Ascending aorta (tissue), 2 donors: ENCODE measurements around the gene ARHGAP26. TPM values are rescaled to one million over a fixed set of nuclear protein-coding genes. Genes with fewer than 3 reads are reported as not detected.

ENCODE experiments used
- DNase-seq, 2 donors: peaks; one replicate each; pipeline ENCODE4 v3.0.0-alpha.2; 2019; ENCODE audit warnings: low spot score in 2 of 2
- H3K27ac ChIP-seq, 2 donors: fragments of 200-600 bp; sonication (generic); one replicate each; pipeline ENCODE4 v1.5.1; 2016 to 2017; ENCODE audit warnings: mild to moderate bottlenecking in 1 of 2
- H3K27me3 ChIP-seq: fragments of 200-600 bp; sonication (generic); one replicate; pipeline ENCODE4 v1.5.1; 2017
- H3K36me3 ChIP-seq, 2 donors: fragments of 200-600 bp; sonication (generic); one replicate each; pipeline ENCODE4 v1.5.1; 2016
- H3K4me1 ChIP-seq, 2 donors: fragments of 200-600 bp; sonication (generic); one replicate each; pipeline ENCODE4 v1.5.1; 2016 to 2017; ENCODE audit warnings: mild to moderate bottlenecking in 1 of 2
- H3K4me3 ChIP-seq, 2 donors: fragments of 200-600 bp; sonication (generic); one replicate each; pipeline ENCODE4 v1.5.1; 2016 to 2017; ENCODE audit warnings: mild to moderate bottlenecking in 1 of 2
- H3K9me3 ChIP-seq, 2 donors: fragments of 200-600 bp; sonication (generic); one replicate each; pipeline ENCODE4 v1.5.1; 2016
- intact Hi-C: fragments of 100-400 bp; cut with DNase I; formaldehyde crosslinking; loops from one replicate; pipeline ENCODE4 v1.15.1; 2023
- total RNA-seq: library from RNA; depleted of rRNA; stranded (reverse); fragments of >200 nt; gene quantifications from one replicate; pipeline ENCODE4 v1.1.0, GENCODE V29; 2016
- TF ChIP-seq, protein P1 (sequence below), 3 experiments: fragments of 200-600 bp in 2 of 3; fragments of 450-650 bp in 1 of 3; sonication (generic) in 2 of 3; IDR thresholded peaks; one replicate each; pipeline ENCODE4 v1.5.1; 2016 to 2019; ENCODE audit warnings: antibody characterized with exemption in 3 of 3, mild to moderate bottlenecking in 1 of 3, moderate library complexity in 1 of 3

ARHGAP26 gene
- total RNA-seq, 1 donor from 2014 or later: 34.9 TPM

DNA sequence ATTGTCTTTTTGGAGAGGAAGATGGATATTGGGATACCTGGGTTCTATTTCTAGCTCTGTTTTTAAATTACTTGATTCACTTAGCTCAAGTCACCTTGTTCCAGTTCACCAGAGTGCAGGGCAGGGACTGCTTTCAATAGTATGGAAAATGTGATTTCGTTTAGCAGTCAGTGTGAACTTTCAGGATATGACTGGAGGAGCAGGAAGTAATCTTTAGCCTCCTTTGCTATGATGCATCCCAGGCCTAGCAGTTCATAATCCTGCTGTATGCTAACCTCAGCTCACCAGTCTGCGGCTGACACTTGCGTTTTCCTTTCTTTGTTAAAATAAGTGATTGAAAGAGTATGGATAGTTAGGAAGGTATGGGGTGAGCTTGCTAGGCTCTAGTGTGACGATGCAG lies 169.7 kb downstream of the ARHGAP26 start:
- intact Hi-C loops: no loop called here
- no peaks in the 10 kb centered on the region for H3K36me3 ChIP-seq
- no peak overlapping the region for H3K27ac ChIP-seq
- no peaks in the 10 kb centered on the region for H3K9me3 ChIP-seq
- DNase-seq: no peak
- H3K4me3 ChIP-seq: no peak overlapping the region
- TF ChIP-seq, protein P1, sequence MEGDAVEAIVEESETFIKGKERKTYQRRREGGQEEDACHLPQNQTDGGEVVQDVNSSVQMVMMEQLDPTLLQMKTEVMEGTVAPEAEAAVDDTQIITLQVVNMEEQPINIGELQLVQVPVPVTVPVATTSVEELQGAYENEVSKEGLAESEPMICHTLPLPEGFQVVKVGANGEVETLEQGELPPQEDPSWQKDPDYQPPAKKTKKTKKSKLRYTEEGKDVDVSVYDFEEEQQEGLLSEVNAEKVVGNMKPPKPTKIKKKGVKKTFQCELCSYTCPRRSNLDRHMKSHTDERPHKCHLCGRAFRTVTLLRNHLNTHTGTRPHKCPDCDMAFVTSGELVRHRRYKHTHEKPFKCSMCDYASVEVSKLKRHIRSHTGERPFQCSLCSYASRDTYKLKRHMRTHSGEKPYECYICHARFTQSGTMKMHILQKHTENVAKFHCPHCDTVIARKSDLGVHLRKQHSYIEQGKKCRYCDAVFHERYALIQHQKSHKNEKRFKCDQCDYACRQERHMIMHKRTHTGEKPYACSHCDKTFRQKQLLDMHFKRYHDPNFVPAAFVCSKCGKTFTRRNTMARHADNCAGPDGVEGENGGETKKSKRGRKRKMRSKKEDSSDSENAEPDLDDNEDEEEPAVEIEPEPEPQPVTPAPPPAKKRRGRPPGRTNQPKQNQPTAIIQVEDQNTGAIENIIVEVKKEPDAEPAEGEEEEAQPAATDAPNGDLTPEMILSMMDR (IDR thresholded peaks at IDR 0.05): no peak
- no peaks in the 10 kb centered on the region for H3K27me3 ChIP-seq
- H3K4me1 ChIP-seq: peaks cover 0 to 3% of the 10 kb centered on the region in 2 donors

GRCh38 chr5:142941245-142941644 lies 171.1 kb downstream of the ARHGAP26 start:
- intact Hi-C loops: no loop called here
- TF ChIP-seq, protein P1 (IDR thresholded peaks at IDR 0.05): no peak
- peaks cover 0 to 3% of the 10 kb centered on the region in 2 donors for H3K4me1 ChIP-seq
- H3K4me3 ChIP-seq: no peak overlapping the region
- no peak overlapping the region for H3K27ac ChIP-seq
- H3K36me3 ChIP-seq: no peaks in the 10 kb centered on the region
- no peaks in the 10 kb centered on the region for H3K27me3 ChIP-seq
- no peaks in the 10 kb centered on the region for H3K9me3 ChIP-seq
- DNase-seq: no peak

DNA sequence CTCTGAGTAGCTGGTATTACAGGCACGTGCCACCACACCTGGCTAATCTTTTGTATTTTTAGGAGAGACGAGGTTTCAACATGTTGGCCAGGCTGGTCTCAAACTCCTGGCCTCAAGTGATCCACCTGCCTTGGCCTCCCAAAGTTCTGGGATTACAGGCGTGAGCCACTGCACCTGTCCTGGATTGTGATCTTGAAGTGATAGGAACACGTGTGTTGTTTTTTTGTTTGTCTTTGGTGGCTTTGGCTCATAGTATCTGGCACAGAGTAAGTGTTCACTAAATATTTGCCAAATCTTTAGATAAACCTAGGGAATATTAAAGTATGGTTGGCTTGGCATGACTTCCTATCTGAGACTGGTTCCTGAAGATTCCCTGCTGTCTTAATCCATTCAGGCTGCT lies 172.7 kb downstream of the ARHGAP26 start:
- no peaks in the 10 kb centered on the region for H3K9me3 ChIP-seq
- no peak overlapping the region for H3K27ac ChIP-seq
- DNase-seq: no peak
- peaks cover 0 to 3% of the 10 kb centered on the region in 2 donors for H3K4me1 ChIP-seq
- intact Hi-C loops: no loop called here
- H3K4me3 ChIP-seq: no peak overlapping the region
- TF ChIP-seq, protein P1 (IDR thresholded peaks at IDR 0.05): no peak
- H3K36me3 ChIP-seq: no peaks in the 10 kb centered on the region
- H3K27me3 ChIP-seq: no peaks in the 10 kb centered on the region

DNA sequence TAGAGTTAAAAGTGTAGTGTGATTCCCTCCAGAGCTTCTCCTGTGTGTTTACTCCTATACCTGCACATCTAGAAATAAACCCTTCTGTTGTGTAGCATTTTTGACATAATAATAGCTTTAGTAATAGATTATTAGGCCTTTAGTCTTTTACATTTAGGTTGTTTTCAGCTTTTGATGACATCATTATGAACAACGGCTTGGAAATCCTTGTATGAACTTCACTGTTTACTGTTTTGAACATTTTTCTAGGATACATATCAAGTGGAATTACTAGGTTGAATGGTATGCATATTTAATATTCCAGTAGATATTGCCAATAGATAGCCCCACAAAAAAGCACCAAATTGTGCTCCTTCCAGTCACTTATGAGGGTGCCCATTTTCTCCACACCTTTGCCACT lies 174.0 kb downstream of the ARHGAP26 start:
- intact Hi-C loops: no loop called here
- no peaks in the 10 kb centered on the region for H3K36me3 ChIP-seq
- no peak for DNase-seq
- no peaks in the 10 kb centered on the region for H3K9me3 ChIP-seq
- H3K4me1 ChIP-seq: peaks cover 0 to 3% of the 10 kb centered on the region in 2 donors
- H3K4me3 ChIP-seq: no peak overlapping the region
- TF ChIP-seq, protein P1 (IDR thresholded peaks at IDR 0.05): no peak
- no peaks in the 10 kb centered on the region for H3K27me3 ChIP-seq
- H3K27ac ChIP-seq: no peak overlapping the region

GRCh38 chr5:142945321-142945720 lies 175.1 kb downstream of the ARHGAP26 start:
- Histone ChIP-seq H3K27me3 (no peaks in the 10 kb centered on the region), H3K4me3 (no peak overlapping the region), H3K4me1 (peaks cover 0 to 3% of the 10 kb centered on the region in 2 donors), H3K9me3 (no peaks in the 10 kb centered on the region), H3K36me3 (no peaks in the 10 kb centered on the region), H3K27ac (no peak overlapping the region)
- TF ChIP-seq, protein P1 (IDR thresholded peaks at IDR 0.05): no peak
- intact Hi-C loops: no loop called here
- no peak for DNase-seq

- intact Hi-C loops: no loop called here
Observed at GRCh38 chr5:142945845-142946244, 175.7 kb downstream of the ARHGAP26 start.

More at GRCh38 chr5:142945845-142946244, 175.7 kb downstream of the ARHGAP26 start:
- TF ChIP-seq, protein P1 (IDR thresholded peaks at IDR 0.05): no peak
- Histone ChIP-seq H3K9me3 (no peaks in the 10 kb centered on the region), H3K27ac (no peak overlapping the region), H3K4me3 (no peak overlapping the region), H3K36me3 (no peaks in the 10 kb centered on the region), H3K27me3 (no peaks in the 10 kb centered on the region), H3K4me1 (peaks cover 0 to 3% of the 10 kb centered on the region in 2 donors)
- no peak for DNase-seq
